GM18505 (cell line): ENCODE measurements around the gene MRPL4.
"Not testable (repeated sequence)": the region's sequence is repeated elsewhere in the genome, so short reads cannot be mapped to it uniquely, and the experiment has no call there.

Experiments
- ATAC-seq: cut with Tn5 transposase; IDR thresholded peaks from one replicate; pipeline ENCODE4 v1.9.1; 2021; ENCODE audit not compliant: unreplicated experiment
- POLR2A ChIP-seq: IDR thresholded peaks from 4 replicates; pipeline ENCODE4 v1.6.1; 2011; ENCODE audit warnings: borderline replicate concordance; ENCODE audit not compliant: insufficient read depth, insufficient read length; ENCODE audit errors: extremely low read depth

The MRPL4 gene

DNA sequence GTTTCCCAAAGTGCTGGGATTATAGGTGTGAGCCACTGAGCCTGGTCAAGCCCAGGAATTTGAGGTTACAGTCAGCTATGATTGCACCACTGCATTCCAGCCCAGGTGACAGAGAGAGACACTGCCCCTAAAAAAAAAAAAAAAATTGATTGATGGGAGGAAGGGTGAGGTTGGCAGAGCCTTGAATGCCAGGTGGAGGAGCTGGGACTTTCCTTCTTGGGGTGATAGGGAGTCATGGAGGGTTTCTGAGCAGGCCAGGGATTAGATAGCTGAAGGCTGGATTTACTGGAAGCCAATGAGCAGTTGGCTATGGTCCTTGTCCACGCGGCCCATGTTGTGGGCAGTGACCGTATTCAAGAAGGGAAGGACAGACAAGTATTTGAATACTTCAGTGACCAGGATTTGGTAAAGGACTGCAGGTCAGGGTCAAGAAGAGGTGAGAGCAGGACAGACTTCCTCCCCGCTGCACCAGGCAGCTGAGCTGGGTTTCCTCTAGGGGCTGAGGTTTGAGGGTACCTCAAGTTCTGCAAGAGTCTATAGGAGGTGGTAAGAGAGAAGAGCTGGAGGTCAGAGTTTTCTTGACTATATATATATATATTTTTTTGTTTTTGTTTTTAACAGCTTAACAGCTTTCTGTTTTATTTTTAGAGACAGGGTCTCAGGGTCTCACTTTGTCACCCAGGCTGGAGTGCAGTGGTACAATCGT is 27.9 kb downstream of the MRPL4 start:
- no peak for ATAC-seq
- TF ChIP-seq POLR2A, result no peak

GRCh38 chr19:10282043-10282442 is 30.0 kb downstream of the MRPL4 start:
- ATAC-seq, result not testable (repeated sequence)

DNA sequence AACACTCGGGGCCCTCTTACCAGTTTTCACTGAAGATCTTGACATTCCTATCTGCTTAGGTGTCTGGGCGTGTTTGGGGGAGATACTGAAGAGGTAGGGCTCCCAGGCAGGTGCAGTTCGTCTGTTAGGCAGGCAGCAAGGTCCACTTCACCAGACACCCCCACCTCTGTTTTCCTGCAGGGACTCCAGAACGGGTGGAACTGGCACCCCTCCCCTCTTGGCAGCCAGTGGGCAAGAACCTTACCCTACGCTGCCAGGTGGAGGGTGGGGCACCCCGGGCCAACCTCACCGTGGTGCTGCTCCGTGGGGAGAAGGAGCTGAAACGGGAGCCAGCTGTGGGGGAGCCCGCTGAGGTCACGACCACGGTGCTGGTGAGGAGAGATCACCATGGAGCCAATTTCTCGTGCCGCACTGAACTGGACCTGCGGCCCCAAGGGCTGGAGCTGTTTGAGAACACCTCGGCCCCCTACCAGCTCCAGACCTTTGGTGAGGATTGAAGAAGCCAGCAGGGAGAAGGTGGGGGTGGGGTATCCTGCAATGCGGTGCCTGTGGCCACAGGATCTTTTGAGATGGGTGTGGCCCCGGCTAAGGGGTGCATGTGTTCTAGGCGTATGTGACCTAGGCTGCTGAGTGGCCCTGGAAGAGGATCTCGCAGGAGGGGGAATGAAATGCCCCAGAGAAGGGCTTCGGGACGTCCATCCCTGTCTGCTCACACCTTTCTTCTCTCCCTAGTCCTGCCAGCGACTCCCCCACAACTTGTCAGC is 31.5 kb downstream of the MRPL4 start:
- TF ChIP-seq POLR2A, result peak; percentile 22
- no peak for ATAC-seq

GRCh38 chr19:10284065-10284959 is 32.3 kb downstream of the MRPL4 start:
- ATAC-seq, result no peak
- TF ChIP-seq POLR2A, result no peak

DNA sequence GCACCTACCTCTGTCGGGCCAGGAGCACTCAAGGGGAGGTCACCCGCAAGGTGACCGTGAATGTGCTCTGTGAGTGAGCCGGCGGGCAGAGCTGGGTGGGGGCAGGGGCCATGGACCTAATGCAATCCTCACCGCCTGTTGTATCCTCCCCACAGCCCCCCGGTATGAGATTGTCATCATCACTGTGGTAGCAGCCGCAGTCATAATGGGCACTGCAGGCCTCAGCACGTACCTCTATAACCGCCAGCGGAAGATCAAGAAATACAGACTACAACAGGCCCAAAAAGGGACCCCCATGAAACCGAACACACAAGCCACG is 32.9 kb downstream of the MRPL4 start:
- ATAC-seq, result no peak
- no peak for TF ChIP-seq POLR2A

DNA sequence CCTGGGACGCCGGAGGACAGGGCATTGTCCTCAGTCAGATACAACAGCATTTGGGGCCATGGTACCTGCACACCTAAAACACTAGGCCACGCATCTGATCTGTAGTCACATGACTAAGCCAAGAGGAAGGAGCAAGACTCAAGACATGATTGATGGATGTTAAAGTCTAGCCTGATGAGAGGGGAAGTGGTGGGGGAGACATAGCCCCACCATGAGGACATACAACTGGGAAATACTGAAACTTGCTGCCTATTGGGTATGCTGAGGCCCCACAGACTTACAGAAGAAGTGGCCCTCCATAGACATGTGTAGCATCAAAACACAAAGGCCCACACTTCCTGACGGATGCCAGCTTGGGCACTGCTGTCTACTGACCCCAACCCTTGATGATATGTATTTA is 33.4 kb downstream of the MRPL4 start:
- TF ChIP-seq POLR2A, result peak; percentile 42
- ATAC-seq, result no peak

DNA sequence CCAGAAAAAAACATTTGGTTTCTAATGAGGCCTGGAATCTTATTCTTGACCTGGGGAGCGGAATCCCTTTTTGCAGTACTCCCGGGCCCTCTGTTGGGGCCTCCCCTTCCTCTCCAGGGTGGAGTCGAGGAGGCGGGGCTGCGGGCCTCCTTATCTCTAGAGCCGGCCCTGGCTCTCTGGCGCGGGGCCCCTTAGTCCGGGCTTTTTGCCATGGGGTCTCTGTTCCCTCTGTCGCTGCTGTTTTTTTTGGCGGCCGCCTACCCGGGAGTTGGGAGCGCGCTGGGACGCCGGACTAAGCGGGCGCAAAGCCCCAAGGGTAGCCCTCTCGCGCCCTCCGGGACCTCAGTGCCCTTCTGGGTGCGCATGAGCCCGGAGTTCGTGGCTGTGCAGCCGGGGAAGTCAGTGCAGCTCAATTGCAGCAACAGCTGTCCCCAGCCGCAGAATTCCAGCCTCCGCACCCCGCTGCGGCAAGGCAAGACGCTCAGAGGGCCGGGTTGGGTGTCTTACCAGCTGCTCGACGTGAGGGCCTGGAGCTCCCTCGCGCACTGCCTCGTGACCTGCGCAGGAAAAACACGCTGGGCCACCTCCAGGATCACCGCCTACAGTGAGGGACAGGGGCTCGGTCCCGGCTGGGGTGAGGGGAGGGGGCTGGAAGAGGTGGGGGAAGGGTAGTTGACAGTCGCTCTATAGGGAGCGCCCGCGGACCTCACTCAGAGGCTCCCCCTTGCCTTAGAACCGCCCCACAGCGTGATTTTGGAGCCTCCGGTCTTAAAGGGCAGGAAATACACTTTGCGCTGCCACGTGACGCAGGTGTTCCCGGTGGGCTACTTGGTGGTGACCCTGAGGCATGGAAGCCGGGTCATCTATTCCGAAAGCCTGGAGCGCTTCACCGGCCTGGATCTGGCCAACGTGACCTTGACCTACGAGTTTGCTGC is 35.1 kb downstream of the MRPL4 start, which contains the start of gene ICAM4:
ICAM4 (plus strand) TSS at position 153 of the 935 bp plus-strand sequence; CDS start at position 211, 58 bp downstream.
- ATAC-seq, result no peak
- TF ChIP-seq POLR2A, result no peak

DNA sequence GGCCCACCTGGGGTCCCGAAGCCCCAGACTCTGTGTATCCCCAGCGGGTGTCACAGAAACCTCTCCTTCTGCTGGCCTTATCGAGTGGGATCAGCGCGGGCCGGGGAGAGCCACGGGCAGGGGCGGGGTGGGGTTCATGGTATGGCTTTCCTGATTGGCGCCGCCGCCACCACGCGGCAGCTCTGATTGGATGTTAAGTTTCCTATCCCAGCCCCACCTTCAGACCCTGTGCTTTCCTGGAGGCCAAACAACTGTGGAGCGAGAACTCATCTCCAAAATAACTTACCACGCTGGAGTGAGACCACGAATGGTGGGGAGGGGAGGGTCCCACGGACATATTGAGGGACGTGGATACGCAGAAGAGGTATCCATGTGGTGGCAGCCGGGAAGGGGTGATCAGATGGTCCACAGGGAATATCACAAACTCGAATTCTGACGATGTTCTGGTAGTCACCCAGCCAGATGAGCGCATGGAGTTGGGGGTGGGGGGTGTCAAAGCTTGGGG is 36.7 kb downstream of the MRPL4 start:
- no peak for ATAC-seq
- no peak for TF ChIP-seq POLR2A

DNA sequence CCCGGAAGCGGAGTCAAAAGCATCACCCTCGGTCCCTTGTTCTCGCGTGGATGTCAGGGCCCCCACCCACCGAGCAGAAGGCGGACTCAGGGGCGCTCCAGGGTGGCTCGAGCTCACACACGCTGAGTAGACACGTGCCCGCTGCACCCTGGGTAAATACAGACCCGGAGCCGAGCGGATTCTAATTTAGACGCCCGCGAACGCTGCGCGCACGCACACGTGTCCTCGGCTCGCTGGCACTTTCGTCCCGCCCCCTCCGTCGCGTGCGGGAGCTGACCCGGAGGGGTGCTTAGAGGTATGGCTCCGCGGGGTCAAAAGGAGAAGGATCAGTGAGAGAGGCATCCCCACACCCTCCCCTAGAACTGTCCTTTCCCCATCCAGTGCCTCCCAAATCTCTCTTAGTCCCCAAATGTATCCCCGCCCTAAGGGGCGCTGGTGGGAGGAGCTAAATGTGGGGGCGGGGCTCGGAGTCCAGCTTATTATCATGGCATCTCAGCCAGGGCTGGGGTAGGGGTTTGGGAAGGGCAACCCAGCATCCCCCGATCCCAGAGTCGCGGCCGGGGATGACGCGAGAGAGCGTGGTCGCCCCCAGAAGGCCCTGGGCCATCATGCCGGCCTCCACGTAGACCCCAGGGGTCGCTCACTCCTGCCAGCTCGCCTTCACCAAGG is 37.3 kb downstream of the MRPL4 start:
- ATAC-seq, result no peak
- TF ChIP-seq POLR2A, result no peak

- TF ChIP-seq POLR2A, result no peak
- no peak for ATAC-seq
Observed at GRCh38 chr19:10289836-10290356, 37.9 kb downstream of the MRPL4 start, which contains the start of gene ICAM5. Gene ICAM5 (plus strand): TSS chr19:10289952. CDS start chr19:10290044, 92 bp downstream.

GRCh38 chr19:10290357-10290875 is 38.4 kb downstream of the MRPL4 start:
- no peak for ATAC-seq
- TF ChIP-seq POLR2A, result no peak
